ENCODE measurements around the gene RBMS2. TPM values are rescaled to one million over a fixed set of nuclear protein-coding genes. Genes with fewer than 3 reads are reported as not detected.

The RBMS2 gene
- total and polyA plus RNA-seq, 10 of the 15 experiments (the other 5 are each of a cell fraction or from before 2014, with no cell fraction given) = 0.56 to 7.1 (median 2.4) TPM

DNA sequence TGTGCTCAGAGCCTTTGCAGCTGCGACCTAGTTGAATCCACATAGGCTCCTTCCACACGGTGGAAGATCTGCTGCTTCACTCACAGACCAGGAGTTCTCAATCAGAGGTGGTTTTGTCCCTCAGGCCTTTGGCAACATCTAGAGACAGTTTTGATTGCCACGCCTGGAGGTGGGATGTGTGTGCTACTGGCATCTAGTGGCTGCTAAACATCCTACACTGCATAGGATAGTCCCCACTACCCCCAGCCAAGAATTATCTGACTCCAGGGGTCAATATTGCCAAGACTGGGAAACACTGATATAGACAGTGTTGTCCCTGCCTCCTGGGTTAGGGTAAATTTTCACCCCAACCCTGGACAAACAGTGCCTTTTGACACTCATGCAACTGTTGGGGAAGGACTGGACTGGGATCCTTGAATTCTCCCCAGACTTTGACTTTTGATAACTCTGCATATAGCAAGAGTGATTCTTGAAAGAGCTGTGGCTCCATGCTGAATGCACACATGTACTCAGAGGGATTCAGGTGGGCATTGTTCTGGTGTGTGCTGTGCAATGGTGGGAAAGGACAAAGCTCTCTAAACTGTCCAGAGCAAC lies 68.7 kb downstream of the RBMS2 start:
- Histone ChIP-seq H3K27me3 (replicated peaks in 1 of 2; ENCODE audit: control insufficient read depth in 2 of 2, insufficient read depth in 2 of 2, low read length in 1 of 2) (no peaks in the 10 kb centered on the region), H3K9me3 (replicated peaks; ENCODE audit: control insufficient read depth, insufficient read depth, low read length) (no peaks in the 10 kb centered on the region), H2AFZ (ENCODE audit: control insufficient read depth, low read depth, low read length) (no peak overlapping the region), H3K4me2 (ENCODE audit: control insufficient read depth, insufficient read depth) (no peak overlapping the region), H3K79me2 (ENCODE audit: control insufficient read depth, insufficient read depth, low read length) (no peaks in the 10 kb centered on the region), H3K36me3 (ENCODE audit: control insufficient read depth in 2 of 2, insufficient read depth in 2 of 2, low read length in 1 of 2) (no peaks in the 10 kb centered on the region; a peak in 1 of 4 replicates), H3K27ac (ENCODE audit: control insufficient read depth, insufficient read depth) (no peak overlapping the region), H3K9ac (ENCODE audit: control insufficient read depth, insufficient read depth, low read length) (no peak overlapping the region), H4K20me1 (ENCODE audit: control insufficient read depth, insufficient read depth) (no peaks in the 10 kb centered on the region), H3K4me1 (ENCODE audit: control insufficient read depth, insufficient read depth, low read length) (no peaks in the 10 kb centered on the region), H3K4me3 (no peak overlapping the region)
- 53% methylated on average over 3 of the region's 3 CpGs for WGBS (ENCODE audit: insufficient coverage, insufficient replicate concordance, low lambda C conversion rate, missing lambda C conversion rate)
- SMC1A ChIA-PET (ENCODE audit: uncharacterized antibody, unreplicated experiment) = interaction anchor here (0.8 to 4.7 kb wide), 9 partner anchors 9 to 78 kb away, joined by 3 to 30 read pairs (median 4); partner anchors contain the start of gene RBMS2
- DNase-seq (ENCODE audit: low read depth, low spot score) (no peak), FAIRE-seq (peak; percentile 89), ATAC-seq (peak; percentile 95)
- RAD21 ChIA-PET (ENCODE audit: unreplicated experiment) = interaction anchor here (0.6 to 2.8 kb wide), 4 partner anchors 46 to 104 kb away, joined by 3 to 14 read pairs (median 6); no protein-coding TSS in a partner anchor
- intact Hi-C loops (cut with micrococcal nuclease; ENCODE audit: unreplicated experiment) = loop anchor here (1.0 to 10.0 kb wide), 2 partner anchors 77 to 396 kb away; no protein-coding TSS in a partner anchor
- BruUV-seq (replicated peaks) = no TSS peak
- POLR2A ChIA-PET = interaction anchor here (0.5 to 1.6 kb wide), 4 partner anchors 46 to 104 kb away, joined by 3 to 5 read pairs (median 4); no protein-coding TSS in a partner anchor
- in situ Hi-C loops (cut with MboI) = loop anchor here (5.0 kb wide), 1 partner anchor 68 kb away; the partner anchor contains the start of gene RBMS2
- CTCF ChIA-PET = interaction anchor here (0.7 to 6.5 kb wide), 20 partner anchors 10 to 428 kb away, joined by 3 to 50 read pairs (median 4); partner anchors contain the start of gene RBMS2
- TF ChIP-seq CBX3 (IDR thresholded peaks at IDR 0.05; ENCODE audit: borderline replicate concordance, low read depth) (no peak), E2F4 (IDR thresholded peaks at IDR 0.05; ENCODE audit: low read depth, low read length) (no peak), SKIL (IDR thresholded peaks at IDR 0.05; ENCODE audit: low read depth, poor library complexity, severe bottlenecking) (no peak), NFIC (IDR thresholded peaks at IDR 0.05; ENCODE audit: low read depth, low read length) (no peak), SMC3 (IDR thresholded peaks at IDR 0.05; ENCODE audit: borderline replicate concordance, low read length) (peak; percentile 59; the same call in 1 of the 2 replicates), KDM1A (IDR thresholded peaks at IDR 0.05; ENCODE audit: borderline replicate concordance) (no peak), HDAC6 (IDR thresholded peaks at IDR 0.05; ENCODE audit: unreplicated experiment) (no peak), RAD21 (IDR thresholded peaks at IDR 0.05; ENCODE audit: insufficient read depth, low read depth, low read length) (peak; percentile 65), NKRF (conservative IDR thresholded peaks at IDR 0.05) (no peak)
- TF ChIP-seq, protein P1, sequence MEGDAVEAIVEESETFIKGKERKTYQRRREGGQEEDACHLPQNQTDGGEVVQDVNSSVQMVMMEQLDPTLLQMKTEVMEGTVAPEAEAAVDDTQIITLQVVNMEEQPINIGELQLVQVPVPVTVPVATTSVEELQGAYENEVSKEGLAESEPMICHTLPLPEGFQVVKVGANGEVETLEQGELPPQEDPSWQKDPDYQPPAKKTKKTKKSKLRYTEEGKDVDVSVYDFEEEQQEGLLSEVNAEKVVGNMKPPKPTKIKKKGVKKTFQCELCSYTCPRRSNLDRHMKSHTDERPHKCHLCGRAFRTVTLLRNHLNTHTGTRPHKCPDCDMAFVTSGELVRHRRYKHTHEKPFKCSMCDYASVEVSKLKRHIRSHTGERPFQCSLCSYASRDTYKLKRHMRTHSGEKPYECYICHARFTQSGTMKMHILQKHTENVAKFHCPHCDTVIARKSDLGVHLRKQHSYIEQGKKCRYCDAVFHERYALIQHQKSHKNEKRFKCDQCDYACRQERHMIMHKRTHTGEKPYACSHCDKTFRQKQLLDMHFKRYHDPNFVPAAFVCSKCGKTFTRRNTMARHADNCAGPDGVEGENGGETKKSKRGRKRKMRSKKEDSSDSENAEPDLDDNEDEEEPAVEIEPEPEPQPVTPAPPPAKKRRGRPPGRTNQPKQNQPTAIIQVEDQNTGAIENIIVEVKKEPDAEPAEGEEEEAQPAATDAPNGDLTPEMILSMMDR (IDR thresholded peaks at IDR 0.05 in 2 of 3, conservative IDR thresholded peaks at IDR 0.05 in 1 of 3; ENCODE audit: control insufficient read depth in 2 of 3, extremely low read depth in 1 of 3, insufficient read depth in 1 of 3, low read depth in 3 of 3, low read length in 3 of 3) = peak; percentile 70 to 83 (median 74)
- TF ChIP-seq, protein P2, sequence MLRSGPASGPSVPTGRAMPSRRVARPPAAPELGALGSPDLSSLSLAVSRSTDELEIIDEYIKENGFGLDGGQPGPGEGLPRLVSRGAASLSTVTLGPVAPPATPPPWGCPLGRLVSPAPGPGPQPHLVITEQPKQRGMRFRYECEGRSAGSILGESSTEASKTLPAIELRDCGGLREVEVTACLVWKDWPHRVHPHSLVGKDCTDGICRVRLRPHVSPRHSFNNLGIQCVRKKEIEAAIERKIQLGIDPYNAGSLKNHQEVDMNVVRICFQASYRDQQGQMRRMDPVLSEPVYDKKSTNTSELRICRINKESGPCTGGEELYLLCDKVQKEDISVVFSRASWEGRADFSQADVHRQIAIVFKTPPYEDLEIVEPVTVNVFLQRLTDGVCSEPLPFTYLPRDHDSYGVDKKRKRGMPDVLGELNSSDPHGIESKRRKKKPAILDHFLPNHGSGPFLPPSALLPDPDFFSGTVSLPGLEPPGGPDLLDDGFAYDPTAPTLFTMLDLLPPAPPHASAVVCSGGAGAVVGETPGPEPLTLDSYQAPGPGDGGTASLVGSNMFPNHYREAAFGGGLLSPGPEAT (IDR thresholded peaks at IDR 0.05; ENCODE audit: low read depth) = no peak
